ENCODE data around the gene SMPD2. TPM values are rescaled to one million over a fixed set of nuclear protein-coding genes. Genes with fewer than 3 reads are reported as not detected.

Gene SMPD2
- total and polyA plus RNA-seq, 8 donors = 9.6 to 13.6 (median 12.8) TPM

DNA sequence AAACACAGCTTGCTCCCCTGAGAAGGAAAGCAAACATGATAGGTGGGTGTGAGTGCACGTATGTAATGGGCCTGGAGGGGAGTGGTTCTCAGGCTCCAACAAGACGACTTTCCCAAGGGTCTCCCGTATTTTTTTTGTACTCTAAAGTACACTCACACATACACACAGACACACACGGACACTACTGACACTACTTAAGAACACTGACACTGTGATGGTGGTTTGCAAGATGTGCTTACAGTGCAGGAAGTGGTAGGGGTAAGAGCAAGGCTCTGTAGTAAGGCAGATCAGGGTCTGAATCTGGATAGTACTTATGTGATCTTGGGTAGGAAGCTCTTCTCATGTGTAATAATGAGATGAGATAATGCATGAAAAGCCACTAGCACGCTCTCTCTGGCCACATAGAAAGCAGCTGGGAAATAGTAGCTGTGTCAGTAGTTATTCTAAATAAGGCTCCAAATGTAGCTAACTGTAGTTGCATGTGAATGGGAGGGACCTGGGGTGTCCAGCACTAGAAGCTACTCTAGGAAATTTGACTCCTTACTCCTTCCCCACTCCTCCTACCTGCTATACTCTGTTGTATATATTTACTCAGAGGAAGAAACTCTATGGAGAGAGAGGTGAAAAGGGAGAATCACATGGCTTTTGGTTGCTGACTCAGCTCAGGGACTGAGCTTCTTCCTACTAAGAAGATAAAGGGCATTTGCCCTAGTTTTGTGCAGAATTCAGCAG, 50.8 kb downstream of the SMPD2 start:
- intact Hi-C loops (cut with DNase I) = no loop called here
- Histone ChIP-seq H3K4me3 (no peak overlapping the region), H3K36me3 (no peaks in the 10 kb centered on the region), H3K27ac (no peak overlapping the region), H3K27me3 (no peaks in the 10 kb centered on the region), H3K9me3 (no peaks in the 10 kb centered on the region), H3K4me1 (no peaks in the 10 kb centered on the region)
- DNase-seq = no peak
- ATAC-seq = peak; percentile 47
- TF ChIP-seq, protein P1, sequence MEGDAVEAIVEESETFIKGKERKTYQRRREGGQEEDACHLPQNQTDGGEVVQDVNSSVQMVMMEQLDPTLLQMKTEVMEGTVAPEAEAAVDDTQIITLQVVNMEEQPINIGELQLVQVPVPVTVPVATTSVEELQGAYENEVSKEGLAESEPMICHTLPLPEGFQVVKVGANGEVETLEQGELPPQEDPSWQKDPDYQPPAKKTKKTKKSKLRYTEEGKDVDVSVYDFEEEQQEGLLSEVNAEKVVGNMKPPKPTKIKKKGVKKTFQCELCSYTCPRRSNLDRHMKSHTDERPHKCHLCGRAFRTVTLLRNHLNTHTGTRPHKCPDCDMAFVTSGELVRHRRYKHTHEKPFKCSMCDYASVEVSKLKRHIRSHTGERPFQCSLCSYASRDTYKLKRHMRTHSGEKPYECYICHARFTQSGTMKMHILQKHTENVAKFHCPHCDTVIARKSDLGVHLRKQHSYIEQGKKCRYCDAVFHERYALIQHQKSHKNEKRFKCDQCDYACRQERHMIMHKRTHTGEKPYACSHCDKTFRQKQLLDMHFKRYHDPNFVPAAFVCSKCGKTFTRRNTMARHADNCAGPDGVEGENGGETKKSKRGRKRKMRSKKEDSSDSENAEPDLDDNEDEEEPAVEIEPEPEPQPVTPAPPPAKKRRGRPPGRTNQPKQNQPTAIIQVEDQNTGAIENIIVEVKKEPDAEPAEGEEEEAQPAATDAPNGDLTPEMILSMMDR (IDR thresholded peaks at IDR 0.05) = no peak

Other genes starting within 250 kb of the SMPD2 start
- gene CD164, start 58.3 kb upstream of the SMPD2 start, total RNA-seq = 100 to 1,000 TPM; 266 to 284 TPM
- gene CD164, start 58.3 kb upstream of the SMPD2 start, polyA plus RNA-seq (ENCODE audit: insufficient read length in 6 of 6) = 100 to 1,000 TPM; 268 to 314 (median 287) TPM
- 1 to 10 TPM; 4.5 to 8.4 TPM for gene PPIL6, start 96 bp upstream of the SMPD2 start, total RNA-seq
- 10 to 100 TPM in 4 of 6 donors, 1 to 10 TPM in 2; 7.5 to 15.1 (median 12.0) TPM for gene PPIL6, start 96 bp upstream of the SMPD2 start, polyA plus RNA-seq (ENCODE audit: insufficient read length in 6 of 6)
- gene MICAL1, start 15.0 kb downstream of the SMPD2 start, total RNA-seq = 10 to 100 TPM; 60.7 to 70.9 TPM
- 10 to 100 TPM; 55.7 to 67.5 (median 59.6) TPM for gene MICAL1, start 15.0 kb downstream of the SMPD2 start, polyA plus RNA-seq (ENCODE audit: insufficient read length in 6 of 6)
- gene ZBTB24, start 42.5 kb downstream of the SMPD2 start, total RNA-seq = 1 to 10 TPM; 7.3 to 7.7 TPM
- gene ZBTB24, start 42.5 kb downstream of the SMPD2 start, polyA plus RNA-seq (ENCODE audit: insufficient read length in 6 of 6) = 10 to 100 TPM; 12.3 to 14.5 (median 13.9) TPM

Data from left lung (tissue), 10 donors.